MM.1S (cell line): ENCODE data around the gene SWT1.

Source experiments
- DNase-seq: peaks from one replicate; pipeline ENCODE4 v3.0.0-alpha.2; 2015
- H2AFZ ChIP-seq: fragments of 300-600 bp; sonication (generic); 2 replicates; pipeline ENCODE4 v1.6.0; 2016; ENCODE audit warnings: antibody characterized with exemption, low read length
- H3F3A ChIP-seq: fragments of 300-600 bp; sonication (generic); 2 replicates; pipeline ENCODE4 v1.6.1; 2016; ENCODE audit warnings: mild to moderate bottlenecking, antibody characterized with exemption, low read length, moderate library complexity, mixed read lengths; ENCODE audit not compliant: insufficient read depth
- H3K27ac ChIP-seq: fragments of 300-600 bp; sonication (generic); 2 replicates; pipeline ENCODE4 v1.5.1; 2016; ENCODE audit warnings: mild to moderate bottlenecking, low read length
- H3K27me3 ChIP-seq: fragments of 300-600 bp; sonication (generic); replicated peaks from 2 replicates; pipeline ENCODE4 v1.6.0; 2016; ENCODE audit warnings: low read length; ENCODE audit not compliant: insufficient read depth
- H3K36me3 ChIP-seq: fragments of 300-600 bp; sonication (generic); replicated peaks from 2 replicates; pipeline ENCODE4 v1.6.1; 2016; ENCODE audit warnings: mild to moderate bottlenecking, low read length, mixed read lengths; ENCODE audit not compliant: insufficient read depth
- H3K4me1 ChIP-seq: fragments of 300-600 bp; sonication (generic); 2 replicates; pipeline ENCODE4 v1.6.1; 2016; ENCODE audit warnings: low read length, mixed read lengths
- H3K4me2 ChIP-seq: fragments of 300-600 bp; sonication (generic); 2 replicates; pipeline ENCODE4 v1.6.0; 2016; ENCODE audit warnings: low read depth, low read length
- H3K4me3 ChIP-seq: fragments of 300-600 bp; sonication (generic); 2 replicates; pipeline ENCODE4 v1.5.1; 2016; ENCODE audit warnings: low read length, mixed read lengths
- H3K79me2 ChIP-seq: fragments of 300-600 bp; sonication (generic); 2 replicates; pipeline ENCODE4 v1.6.1; 2016; ENCODE audit warnings: mixed run types, low read length, mixed read lengths
- H3K9ac ChIP-seq: fragments of 300-600 bp; sonication (generic); 2 replicates; pipeline ENCODE4 v1.6.1; 2016; ENCODE audit warnings: low read length, mixed read lengths
- H3K9me2 ChIP-seq: fragments of 300-600 bp; sonication (generic); replicated peaks from 2 replicates; pipeline ENCODE4 v1.6.1; 2016; ENCODE audit warnings: mild to moderate bottlenecking, low read length, mixed read lengths; ENCODE audit not compliant: insufficient read depth
- H3K9me3 ChIP-seq: fragments of 300-600 bp; sonication (generic); replicated peaks from 2 replicates; pipeline ENCODE4 v1.6.1; 2016; ENCODE audit warnings: mild to moderate bottlenecking, low read length, mixed read lengths; ENCODE audit not compliant: insufficient read depth
- H4K20me1 ChIP-seq: fragments of 300-600 bp; sonication (generic); 2 replicates; pipeline ENCODE4 v1.6.1; 2016; ENCODE audit warnings: mild to moderate bottlenecking, low read length, moderate library complexity, mixed read lengths; ENCODE audit not compliant: insufficient read depth
- CTCF ChIP-seq: fragments of 300-600 bp; sonication (generic); IDR thresholded peaks from 2 replicates; pipeline ENCODE4 v1.5.1; 2016; ENCODE audit warnings: antibody characterized with exemption, low read length, mixed read lengths
- EZH2 ChIP-seq: fragments of 300-600 bp; sonication (generic); optimal IDR thresholded peaks from 2 replicates; pipeline ENCODE3; 2017; ENCODE audit warnings: low read depth, mild to moderate bottlenecking, antibody characterized with exemption, low read length, mixed read lengths
- EZH2phosphoT487 ChIP-seq: fragments of 300-600 bp; sonication (generic); IDR thresholded peaks from 2 replicates; pipeline ENCODE4 v1.6.1; 2018; ENCODE audit warnings: antibody characterized with exemption, low read length

The SWT1 gene

GRCh38 chr1:185257950-185258208 lies 100.9 kb downstream of the SWT1 start:
- no peak overlapping the region for H3K4me2 ChIP-seq
- no peaks in the 10 kb centered on the region for H3K9me3 ChIP-seq
- no peaks in the 10 kb centered on the region for H3K9me2 ChIP-seq
- H3K36me3 ChIP-seq = no peaks in the 10 kb centered on the region
- H3K27ac ChIP-seq = no peak overlapping the region
- no peaks in the 10 kb centered on the region for H3K4me1 ChIP-seq
- H2AFZ ChIP-seq = no peak overlapping the region
- no peak for DNase-seq
- H3K27me3 ChIP-seq = no peaks in the 10 kb centered on the region
- no peak for TF ChIP-seq EZH2
- no peak for TF ChIP-seq CTCF
- TF ChIP-seq EZH2phosphoT487 = no peak
- no peaks in the 10 kb centered on the region for H3K79me2 ChIP-seq
- H3F3A ChIP-seq = no peaks in the 10 kb centered on the region
- H3K9ac ChIP-seq = no peak overlapping the region
- no peaks in the 10 kb centered on the region for H4K20me1 ChIP-seq
- no peak overlapping the region for H3K4me3 ChIP-seq

DNA sequence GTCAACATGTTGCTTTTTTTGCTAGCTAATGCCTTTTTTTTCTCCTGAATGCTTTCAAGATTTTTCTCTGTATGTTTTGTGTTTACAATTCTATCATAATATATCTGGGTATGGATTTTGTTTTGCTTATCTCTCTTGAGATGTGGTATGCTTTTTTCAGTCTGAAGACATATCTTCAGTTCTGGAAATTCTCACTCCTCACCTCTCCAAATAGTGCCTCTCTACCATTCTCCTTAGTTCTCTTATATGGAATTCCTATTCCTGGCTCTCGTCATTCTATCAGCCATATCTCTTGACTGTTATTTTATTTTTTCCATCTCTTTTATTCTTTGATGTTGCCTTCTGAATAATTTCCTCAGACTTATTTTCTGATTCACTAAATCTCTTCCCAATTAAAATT lies 101.7 kb downstream of the SWT1 start:
- Histone ChIP-seq H3K79me2 (no peaks in the 10 kb centered on the region), H3K4me2 (no peak overlapping the region), H3K4me3 (no peak overlapping the region), H2AFZ (no peak overlapping the region), H3K27ac (no peak overlapping the region), H3K9me3 (no peaks in the 10 kb centered on the region), H3K36me3 (no peaks in the 10 kb centered on the region), H3K4me1 (no peaks in the 10 kb centered on the region), H3K9me2 (no peaks in the 10 kb centered on the region), H3K27me3 (no peaks in the 10 kb centered on the region), H4K20me1 (no peaks in the 10 kb centered on the region), H3F3A (no peaks in the 10 kb centered on the region), H3K9ac (no peak overlapping the region)
- no peak for DNase-seq
- TF ChIP-seq EZH2phosphoT487 (no peak), EZH2 (no peak), CTCF (no peak)

- Histone ChIP-seq H3K27me3 (no peaks in the 10 kb centered on the region), H3K9me2 (no peaks in the 10 kb centered on the region), H3K36me3 (no peaks in the 10 kb centered on the region), H3K27ac (no peak overlapping the region), H3K4me3 (no peak overlapping the region), H3F3A (no peaks in the 10 kb centered on the region), H4K20me1 (no peaks in the 10 kb centered on the region), H3K9me3 (no peaks in the 10 kb centered on the region), H3K4me1 (no peaks in the 10 kb centered on the region), H3K79me2 (no peaks in the 10 kb centered on the region), H2AFZ (no peak overlapping the region), H3K4me2 (no peak overlapping the region), H3K9ac (no peak overlapping the region)
- DNase-seq = no peak
- TF ChIP-seq EZH2 (no peak), EZH2phosphoT487 (no peak), CTCF (no peak)
These were observed 103.6 kb downstream of the SWT1 start for GRCh38 chr1:185260611-185261010.

GRCh38 chr1:185262151-185262550 lies 105.2 kb downstream of the SWT1 start:
- H3K9me2 ChIP-seq = no peaks in the 10 kb centered on the region
- DNase-seq = no peak
- no peaks in the 10 kb centered on the region for H3F3A ChIP-seq
- H3K4me1 ChIP-seq = no peaks in the 10 kb centered on the region
- H4K20me1 ChIP-seq = no peaks in the 10 kb centered on the region
- H3K79me2 ChIP-seq = no peaks in the 10 kb centered on the region
- H3K4me3 ChIP-seq = no peak overlapping the region
- H3K9ac ChIP-seq = no peak overlapping the region
- H2AFZ ChIP-seq = no peak overlapping the region
- no peaks in the 10 kb centered on the region for H3K9me3 ChIP-seq
- H3K27ac ChIP-seq = no peak overlapping the region
- no peak overlapping the region for H3K4me2 ChIP-seq
- no peaks in the 10 kb centered on the region for H3K27me3 ChIP-seq
- no peaks in the 10 kb centered on the region for H3K36me3 ChIP-seq
- no peak for TF ChIP-seq EZH2phosphoT487
- TF ChIP-seq EZH2 = no peak
- TF ChIP-seq CTCF = no peak
